DMS79 treated with DMSO at 0.1 percent for 48 hours (cell line): ENCODE data around the gene FIGN.

Experiments used
- DNase-seq: peaks from one replicate; lab custom pipeline; 2025; lab: John Stamatoyannopoulos, UW

The FIGN gene

DNA sequence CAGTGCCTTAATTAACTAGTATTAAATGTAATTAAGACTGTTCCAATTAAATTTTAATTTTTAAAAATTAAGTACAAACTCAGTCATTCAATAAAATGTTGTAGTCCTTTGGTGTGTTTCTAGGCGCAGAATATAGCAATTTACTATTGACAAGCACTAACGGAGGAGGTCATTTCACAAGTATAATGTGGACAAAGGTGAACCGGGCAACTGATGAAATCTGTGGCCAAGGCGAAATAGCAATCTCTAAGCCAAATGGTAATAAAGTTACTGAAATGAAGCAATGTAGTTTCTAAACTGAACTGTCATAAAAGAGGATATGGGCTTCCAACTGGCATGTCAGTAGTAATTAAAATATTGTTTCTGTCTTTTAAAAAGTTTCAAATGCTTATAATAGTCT is 27.5 kb downstream of the FIGN start:
- no peak for DNase-seq

DNA sequence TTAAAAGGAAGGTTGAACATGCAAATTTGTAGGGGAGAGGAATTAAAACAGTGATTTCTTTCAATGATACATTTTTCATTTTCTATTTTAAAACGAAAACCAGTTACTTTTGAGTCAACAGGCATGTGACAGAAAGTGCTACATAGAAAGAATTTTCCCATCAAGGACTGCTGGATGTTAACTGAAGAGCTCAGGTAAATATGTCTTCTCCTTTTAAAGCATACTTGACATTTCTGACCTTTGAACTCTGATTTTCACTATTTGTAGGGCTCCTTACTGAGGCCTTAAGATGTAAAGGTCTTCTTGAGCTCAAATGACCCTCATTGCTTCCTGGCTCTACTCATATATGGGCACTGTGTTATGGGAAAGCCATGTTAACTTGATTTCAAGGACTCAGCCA is 32.4 kb downstream of the FIGN start:
- DNase-seq, result no peak

- DNase-seq, result no peak
Measured at GRCh38 chr2:163701399-163702195, 34.2 kb downstream of the FIGN start.

GRCh38 chr2:163698857-163699256 is 37.0 kb downstream of the FIGN start:
- no peak for DNase-seq

GRCh38 chr2:163697846-163698637 is 37.8 kb downstream of the FIGN start:
- DNase-seq, result no peak

- no peak for DNase-seq
Measured at GRCh38 chr2:163697429-163697828, 38.4 kb downstream of the FIGN start.

DNA sequence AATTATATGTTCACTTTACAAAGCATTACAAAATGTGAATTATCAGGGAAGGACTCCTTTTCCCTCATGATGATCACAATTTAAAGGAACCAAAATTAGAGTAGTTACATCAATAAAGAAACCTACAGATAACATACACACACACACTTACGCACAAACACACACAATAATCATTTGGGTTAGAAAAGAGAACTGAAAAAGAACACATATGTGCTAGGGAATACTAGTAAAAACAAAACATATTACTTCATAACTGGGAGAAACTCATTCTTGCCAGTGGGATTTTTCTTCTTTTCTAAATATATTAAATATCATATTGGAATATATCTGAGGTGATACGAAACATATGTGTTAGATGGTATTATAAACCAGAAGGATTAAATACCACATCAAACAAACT is 42.3 kb downstream of the FIGN start:
- DNase-seq, result no peak

DNA sequence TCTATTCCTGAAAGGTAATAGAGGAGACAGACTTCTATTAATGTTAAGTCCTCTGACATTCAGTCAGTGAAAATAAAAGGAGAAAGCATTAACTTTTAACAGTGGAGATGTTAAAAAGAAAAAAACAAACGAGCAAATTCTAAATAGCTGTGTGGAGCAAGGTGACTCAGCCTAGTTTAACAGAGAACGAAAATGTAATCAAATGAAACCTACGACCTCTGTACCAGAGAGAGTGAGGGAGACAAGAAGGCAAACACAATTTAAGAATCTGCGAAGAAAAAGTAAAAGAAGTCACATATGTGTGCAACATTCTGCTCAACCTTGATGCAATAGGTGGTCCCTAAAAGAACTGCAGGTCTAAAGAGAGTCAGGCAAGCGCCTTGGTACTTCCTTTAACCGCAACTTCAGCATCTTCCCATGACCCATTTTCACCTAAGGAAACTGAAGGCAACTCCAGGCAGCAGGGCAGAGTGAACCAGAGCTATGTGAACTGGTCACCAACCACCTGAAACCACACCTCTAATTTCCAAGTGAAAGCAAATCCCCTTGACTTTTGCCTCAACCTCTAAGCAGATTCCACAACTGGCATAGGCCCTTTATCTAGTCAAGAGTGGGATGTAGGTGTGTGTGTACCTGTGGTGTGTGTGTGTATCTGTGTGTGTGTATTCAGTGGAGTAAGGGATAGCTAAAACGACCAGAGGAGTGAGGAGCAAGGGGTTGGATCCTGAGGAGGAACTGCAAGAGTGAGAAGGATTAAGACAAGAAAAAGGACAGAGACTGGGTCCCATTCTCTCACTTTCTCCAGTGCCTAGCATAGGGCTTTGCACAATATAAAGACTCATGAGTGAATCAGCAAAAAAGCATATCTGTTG is 43.0 kb downstream of the FIGN start:
- no peak for DNase-seq

- DNase-seq, result no peak
Measured at GRCh38 chr2:163692081-163692480, 43.7 kb downstream of the FIGN start.

- DNase-seq, result no peak
Measured at GRCh38 chr2:163690896-163691295, 44.9 kb downstream of the FIGN start.

GRCh38 chr2:163687217-163687616 is 48.6 kb downstream of the FIGN start:
- DNase-seq, result no peak

- no peak for DNase-seq
Measured at GRCh38 chr2:163686289-163686688, 49.5 kb downstream of the FIGN start.

- no peak for DNase-seq
Measured at GRCh38 chr2:163682695-163683094, 53.1 kb downstream of the FIGN start.

GRCh38 chr2:163681745-163682144 is 54.1 kb downstream of the FIGN start:
- no peak for DNase-seq

- DNase-seq, result no peak
Measured at GRCh38 chr2:163675388-163675787, 60.4 kb downstream of the FIGN start.

- no peak for DNase-seq
Measured at GRCh38 chr2:163673522-163673921, 62.3 kb downstream of the FIGN start.

DNA sequence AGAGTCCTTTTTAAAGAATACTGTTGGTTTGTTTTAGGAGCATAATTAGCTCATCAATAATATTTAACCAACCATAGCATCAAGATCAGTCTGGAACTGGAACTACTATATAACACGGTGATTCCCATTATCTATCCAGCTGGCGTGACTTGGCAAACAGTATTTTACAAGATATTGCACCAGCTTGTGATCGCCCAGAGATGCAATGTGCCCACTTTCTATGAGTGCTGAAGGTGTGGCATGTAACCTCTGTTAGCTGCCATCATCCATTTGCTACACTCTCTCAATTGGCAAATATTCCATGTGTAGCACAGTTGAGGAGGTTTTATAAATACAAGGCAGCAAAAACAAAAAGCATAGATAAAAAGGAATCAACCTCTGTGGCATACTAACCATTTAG is 64.9 kb downstream of the FIGN start:
- peak; percentile 10 for DNase-seq

DNA sequence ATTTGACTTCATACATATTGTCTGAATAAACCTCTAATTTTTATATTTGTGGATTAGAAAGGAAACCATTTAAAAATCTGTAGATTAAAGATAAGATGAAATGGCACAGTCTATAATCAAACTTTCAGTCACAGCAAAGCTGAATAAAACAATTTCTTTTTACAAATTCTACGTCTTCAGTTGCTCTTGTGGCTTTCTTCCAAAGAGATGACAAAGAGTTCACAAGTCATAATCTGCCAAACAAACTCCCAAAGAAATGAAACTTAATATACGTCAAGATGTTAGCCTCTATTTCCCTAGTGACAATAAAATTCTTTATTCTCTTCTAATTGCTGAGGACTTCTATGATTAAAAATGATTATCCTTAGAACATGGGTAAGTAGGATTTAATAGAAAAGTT is 66.3 kb downstream of the FIGN start:
- DNase-seq, result no peak

DNA sequence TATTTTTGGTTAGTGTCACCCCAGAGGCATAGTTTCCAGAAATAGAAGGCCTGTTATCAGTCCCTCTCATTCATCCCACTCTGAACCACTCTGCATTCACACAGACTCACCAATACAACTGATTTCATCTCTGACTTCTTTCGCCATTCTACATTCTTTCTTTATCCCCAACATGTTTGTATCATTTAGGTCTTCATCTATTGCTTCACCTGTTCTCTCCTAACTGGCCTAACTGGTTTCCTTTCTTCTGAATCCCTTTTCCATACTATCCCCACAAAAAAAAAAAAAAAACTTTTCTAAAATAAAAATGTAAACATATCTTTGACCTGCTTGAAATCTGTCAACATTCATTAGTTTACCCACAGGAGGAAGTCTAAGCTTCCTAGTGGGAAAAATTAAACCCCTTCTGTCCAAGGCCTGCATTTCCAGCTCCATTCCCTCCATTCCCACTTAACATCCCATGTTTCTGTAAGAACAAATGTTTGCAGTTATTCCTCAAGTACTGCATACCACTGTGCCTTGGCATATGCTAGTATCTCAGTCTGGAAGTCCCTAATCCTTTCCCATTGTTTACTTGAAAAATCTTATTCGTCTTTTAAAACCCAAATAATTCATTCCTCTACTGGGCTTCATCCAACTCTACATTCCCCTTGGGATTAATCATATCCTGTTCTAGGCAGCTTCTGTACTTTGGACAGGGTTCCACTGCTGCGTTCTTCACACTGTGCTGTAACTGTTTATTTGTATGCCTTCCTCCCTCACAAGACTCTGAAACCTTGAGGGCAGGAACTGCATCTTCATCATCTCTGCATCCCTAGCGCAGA is 68.5 kb downstream of the FIGN start:
- DNase-seq, result no peak

DNA sequence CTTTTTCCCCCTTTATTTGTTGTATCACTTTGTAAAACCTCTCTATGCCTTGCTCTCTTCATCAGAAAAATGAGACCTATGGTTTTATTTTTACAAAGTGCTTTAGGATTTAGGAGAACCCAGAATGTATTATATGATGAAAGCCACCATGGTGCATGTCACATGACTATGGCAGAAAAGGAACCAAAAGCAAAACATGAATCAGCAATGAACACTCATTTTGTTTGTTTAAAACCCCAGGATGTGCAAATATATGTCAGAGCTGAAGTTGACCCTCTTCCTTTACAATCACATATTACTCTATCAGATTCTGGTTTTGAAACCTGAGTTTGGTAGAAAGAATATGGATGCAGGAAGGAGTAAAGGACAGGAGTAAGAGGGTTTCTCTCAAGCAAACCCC is 70.0 kb downstream of the FIGN start:
- DNase-seq, result no peak

GRCh38 chr2:163665051-163665450 is 70.8 kb downstream of the FIGN start:
- no peak for DNase-seq

DNA sequence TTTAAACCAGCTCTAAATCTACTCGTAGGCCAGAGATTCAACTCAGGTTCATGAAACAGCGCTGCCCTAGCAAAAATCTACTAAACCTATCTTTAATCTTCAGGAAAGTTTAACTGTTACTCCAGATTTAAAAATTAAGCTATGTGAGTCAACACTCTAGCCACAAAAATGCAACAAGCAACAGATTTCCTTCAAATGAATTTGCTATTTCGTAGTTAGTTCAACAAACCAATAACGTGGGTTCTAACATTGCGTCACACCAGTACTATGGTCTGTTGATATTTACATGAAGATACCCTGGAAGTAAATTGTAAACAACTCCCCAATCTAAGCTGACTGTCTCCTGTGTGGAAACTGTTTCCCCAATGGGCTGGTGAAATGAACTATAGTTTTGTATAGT is 71.2 kb downstream of the FIGN start:
- no peak for DNase-seq
